ENCODE results near the gene TSPAN18.
"Not testable (repeated sequence)": the region's sequence is repeated elsewhere in the genome, so short reads cannot be mapped to it uniquely, and the experiment has no call there.

Gene TSPAN18

DNA sequence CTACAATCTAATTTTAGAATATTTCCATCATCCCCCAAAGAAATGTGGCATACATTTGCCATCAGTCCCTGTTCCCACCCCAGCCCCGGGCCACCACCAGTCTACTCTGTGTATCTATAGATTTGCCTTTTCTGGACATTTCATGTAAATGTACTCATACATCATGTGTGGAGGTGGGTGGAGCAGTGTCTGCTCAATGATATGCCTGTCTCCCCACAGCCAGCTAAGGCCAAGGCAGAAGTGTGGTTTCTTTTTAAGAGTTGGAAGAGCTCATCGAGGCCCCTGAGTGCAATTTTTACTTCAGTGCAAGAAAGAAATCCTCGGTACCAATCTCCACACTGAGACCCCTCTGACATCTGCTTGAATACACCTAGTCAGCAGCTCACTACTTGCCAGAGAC, 143.4 kb downstream of the TSPAN18 start:
- DNase-seq, result no peak

DNA sequence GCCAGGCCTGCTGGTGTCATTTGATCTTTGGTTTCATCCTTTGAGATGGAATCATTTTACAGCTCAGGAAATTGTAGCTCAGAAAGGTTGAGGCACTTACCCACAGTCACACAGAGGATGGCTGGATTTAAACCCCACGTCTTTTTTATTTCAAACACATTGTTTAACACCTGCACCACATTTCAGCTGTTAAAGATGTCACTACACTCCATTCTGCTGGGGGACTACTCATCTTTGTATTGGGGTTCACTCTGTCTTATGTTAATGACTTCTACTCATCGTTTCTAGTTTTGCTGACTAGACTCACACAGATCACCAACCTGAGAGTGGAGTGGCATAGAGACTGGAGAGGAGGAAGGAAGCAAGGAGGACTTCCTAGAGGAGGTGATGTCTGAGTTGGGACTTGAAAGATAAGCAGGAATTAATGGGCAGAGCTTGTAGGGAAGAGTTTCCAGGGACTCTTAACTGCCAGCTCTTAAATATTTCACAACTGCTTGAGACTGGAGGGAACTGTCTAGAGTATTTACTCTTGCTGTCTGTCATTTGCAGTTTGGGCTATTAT, 143.9 kb downstream of the TSPAN18 start:
- no peak for DNase-seq

DNA sequence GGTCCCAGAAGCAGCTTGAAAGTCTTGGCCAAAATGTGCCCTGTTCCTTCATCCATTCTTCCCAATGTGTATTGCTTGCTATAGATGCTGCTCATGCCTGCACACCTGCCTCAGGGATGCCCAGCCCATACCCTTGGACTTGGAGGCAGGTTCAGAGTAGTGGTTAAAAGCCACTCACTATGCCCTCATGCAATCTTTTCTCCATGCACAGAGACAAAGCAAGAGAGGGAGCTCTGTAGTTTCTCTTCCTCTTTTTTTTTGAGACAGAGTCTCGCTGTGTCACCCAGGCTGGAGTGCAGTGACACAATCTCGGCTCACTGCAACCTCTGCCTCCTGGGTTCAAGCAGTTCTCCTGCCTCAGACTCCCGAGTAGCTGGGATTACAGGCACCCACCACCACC, 144.9 kb downstream of the TSPAN18 start:
- not testable (repeated sequence) for DNase-seq

DNA sequence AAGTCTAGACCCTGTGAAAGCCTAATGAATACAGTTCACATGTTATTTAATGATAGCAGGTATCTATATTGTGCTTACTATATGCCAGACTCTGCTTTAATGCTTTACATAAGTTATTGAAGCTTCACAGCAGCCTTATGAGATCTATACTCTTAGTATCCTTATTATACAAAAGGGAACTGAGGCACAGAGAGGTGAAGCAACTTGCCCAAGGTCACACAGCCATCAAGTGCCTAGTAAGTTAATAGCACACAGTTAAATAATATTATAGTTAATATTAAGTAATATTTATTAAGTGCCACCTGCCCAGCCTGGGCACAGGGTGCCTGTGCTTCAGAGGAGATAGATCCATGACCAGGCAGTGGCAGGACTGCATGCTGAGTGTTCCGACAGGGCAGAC, 145.8 kb downstream of the TSPAN18 start:
- no peak for DNase-seq

DNA sequence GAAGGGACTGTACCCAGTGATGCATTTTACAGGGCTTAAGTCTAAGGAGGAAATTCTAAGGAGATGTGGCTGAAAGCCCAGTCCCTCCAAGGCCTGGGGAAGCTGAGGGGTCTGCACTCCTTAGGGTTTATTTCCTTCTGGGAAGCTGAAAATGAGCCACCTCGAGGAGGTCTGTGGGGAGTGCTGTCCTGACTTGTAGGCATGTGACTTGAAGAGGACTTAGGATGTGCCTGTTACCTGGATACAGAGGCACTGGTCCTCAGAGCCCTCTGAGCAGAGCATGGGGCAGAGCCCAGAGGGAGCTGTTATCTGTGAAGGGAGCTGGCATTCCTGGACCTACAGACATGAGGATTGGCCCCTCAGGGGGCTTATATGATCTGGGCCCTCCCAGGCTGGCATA, 146.8 kb downstream of the TSPAN18 start:
- no peak for DNase-seq

DNA sequence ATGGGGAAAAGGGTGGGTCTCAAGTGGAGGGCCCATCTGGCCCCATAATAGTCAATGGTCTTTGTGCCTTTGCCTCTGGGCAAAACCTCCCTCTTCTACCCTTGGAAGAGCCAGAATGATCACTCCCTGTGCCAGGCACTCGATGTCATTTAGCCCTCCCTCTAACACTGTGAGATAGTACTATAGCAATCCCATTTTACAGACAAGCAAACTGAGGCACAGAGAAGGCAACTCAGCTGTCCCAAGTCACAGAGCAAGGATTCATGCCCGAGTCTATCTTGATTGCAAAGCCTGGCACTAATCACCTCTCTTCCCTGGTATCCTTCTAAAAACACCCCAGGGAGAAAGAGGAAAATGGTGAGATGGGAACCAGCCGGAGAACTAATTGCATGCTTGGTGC, 147.5 kb downstream of the TSPAN18 start:
- DNase-seq, result no peak

DNA sequence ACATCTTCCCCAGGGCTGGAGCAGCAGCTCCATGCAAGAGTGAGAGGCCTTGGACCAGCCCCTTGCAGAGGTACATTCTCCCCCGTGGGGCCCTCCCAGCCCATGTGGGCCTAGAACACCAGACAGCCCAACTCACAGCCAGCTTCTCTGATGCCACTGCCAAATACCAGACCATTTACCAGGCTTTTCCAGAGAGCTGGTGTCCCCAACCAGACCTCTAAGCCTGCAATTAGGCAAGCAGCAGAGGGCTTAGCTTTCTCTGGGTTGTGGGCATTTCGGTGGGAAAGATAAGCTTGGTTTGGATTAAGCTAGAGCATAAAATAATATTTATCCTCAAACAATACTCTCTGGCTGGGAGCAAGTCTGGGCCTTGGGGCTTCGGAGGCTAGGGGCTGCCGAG, 148.3 kb downstream of the TSPAN18 start:
- DNase-seq, result no peak

DNA sequence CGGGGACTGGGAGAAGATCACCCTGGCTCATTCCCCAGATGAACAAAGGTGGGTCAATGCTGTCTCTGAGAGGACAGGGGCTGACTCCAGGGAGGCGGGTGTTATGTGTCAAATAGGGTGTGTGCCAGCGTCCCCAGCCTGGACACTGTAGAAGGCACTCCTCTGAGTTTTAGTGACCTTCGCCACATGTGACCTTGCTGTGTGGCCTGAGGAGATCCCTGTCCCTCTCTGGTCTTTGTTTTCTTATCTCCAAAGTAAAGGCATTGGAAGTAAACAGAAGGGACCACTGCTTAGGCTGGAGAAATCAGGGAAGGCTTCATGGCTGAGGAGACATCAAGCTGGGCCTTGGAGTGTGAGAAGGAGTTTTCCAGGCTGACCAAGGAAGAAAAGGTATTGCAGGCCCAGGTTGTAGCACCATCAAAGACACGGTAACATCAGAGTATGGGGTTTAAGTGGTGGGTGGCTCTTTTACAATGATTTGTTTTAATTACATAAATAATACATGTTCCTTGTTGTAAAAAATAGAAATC, 149.5 kb downstream of the TSPAN18 start:
- DNase-seq, result no peak

DNA sequence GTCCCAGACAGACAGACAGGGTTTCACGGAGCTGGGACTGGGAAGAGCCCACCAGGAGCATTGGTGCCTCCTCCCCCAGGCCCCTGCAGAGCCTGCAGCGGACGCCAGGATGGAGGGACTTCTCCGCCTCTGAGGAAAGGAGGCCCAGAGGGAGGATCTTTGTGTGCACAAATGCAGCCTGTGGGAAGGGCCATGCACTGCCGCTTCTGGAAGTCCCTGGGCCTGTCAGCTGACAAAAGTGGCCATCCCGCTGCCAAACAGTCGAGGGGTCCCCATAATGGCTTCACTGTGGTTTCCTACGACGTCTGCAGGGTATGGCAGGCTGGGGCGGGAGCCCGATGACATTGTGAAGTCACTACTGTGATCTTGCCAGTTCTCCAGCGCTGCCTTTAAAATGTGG, 150.1 kb downstream of the TSPAN18 start:
- no peak for DNase-seq

DNA sequence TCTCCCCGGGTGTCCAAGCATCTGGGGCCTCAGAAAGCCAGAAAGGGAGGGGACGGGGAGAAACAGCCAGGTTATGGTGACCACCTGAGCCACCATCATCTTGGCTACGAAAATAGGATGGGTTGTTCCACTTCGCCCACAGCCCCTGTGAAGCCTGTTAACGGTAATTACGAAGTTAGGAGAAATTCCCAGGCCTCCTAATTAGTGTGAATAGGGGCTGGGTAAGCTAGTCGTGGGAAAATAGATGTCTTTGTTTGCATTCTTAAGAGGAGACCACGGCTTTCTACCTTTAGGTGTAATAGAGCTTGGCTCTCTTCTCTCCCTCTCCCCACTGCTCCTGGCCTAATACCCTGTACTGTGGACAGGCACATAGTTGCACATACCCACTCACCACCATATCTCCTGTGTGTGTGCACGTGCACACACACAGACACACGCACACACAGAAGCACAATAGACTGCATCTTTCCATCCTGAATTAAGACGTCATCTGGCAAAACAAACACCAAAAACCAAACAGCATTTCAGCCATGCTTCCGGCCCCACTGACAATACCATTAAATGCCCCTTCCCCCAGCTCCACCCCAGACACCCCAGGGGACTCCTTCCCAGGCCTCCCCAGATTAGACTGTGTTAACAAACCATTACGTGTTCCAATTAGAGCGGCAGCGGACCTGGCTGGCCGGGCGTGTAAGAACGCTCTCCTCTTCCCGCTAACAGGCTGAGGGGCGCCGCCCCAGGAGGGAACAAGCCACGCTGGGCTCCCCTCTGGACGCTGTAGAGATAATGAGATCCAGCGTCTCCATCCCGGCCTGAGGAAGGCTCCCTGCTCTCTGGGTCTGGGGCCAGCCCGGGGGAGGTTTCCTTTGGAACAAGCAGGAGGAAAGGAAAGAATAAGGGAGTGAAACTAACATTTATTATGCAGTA, 151.1 kb downstream of the TSPAN18 start:
- peak; percentile 52 for DNase-seq

DNA sequence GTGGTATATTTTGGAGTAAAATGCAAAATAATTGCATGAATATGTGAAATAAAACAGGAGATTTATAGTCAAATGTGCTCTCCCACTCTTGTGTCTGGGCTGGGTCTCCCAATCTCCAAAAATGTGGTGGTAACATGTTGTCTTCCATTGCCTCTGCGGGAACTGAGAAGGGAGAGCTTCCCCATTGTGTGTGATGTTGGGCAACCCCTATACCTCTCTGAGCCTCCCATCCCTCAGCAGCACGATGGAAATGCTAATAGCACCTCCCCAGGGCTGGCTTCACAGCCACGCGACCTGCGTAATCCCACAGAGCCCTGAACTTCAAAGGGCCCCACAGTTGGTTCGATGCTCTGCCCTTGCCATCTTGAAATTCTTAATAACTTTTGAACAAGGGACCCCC, 151.9 kb downstream of the TSPAN18 start:
- DNase-seq, result no peak

DNA sequence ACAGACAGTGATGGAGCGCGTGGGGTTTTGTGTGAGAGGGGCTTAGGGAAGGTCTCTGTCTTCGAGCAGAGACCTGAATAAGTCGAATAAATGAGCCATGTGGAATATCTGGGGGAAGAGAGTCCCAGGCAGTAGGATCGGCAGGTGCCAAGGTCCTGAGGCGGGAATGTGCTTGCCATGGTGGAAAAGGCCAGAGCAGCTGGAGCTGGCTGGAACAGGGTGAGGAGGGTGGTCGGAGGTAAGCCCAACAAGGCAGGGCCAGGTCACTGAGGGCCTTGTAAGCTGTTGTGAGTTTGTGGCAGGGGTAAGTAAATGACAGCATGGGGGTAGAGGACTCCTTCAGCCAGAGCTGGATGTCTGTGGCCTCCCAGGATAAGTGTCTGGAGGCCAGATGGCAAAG, 152.7 kb downstream of the TSPAN18 start:
- no peak for DNase-seq

DNA sequence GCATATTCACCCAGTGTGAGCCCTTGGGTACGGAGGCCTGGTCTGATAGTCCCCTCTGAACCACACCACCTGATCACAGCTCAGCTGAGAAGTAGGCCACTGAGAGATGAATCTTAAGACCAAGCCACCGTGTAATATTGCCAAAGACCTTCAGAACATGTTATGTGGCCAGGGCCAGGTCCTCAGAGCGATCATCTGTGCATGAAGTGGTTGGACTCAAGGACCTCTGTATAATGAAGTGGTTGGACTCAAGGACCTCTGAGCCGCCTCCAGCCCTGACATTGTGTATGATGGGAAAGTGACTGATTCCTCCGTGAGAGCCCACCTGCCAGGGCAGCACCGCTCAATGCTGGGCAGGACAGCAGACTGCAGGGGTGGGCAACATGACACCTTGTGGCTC, 153.7 kb downstream of the TSPAN18 start:
- no peak for DNase-seq

DNA sequence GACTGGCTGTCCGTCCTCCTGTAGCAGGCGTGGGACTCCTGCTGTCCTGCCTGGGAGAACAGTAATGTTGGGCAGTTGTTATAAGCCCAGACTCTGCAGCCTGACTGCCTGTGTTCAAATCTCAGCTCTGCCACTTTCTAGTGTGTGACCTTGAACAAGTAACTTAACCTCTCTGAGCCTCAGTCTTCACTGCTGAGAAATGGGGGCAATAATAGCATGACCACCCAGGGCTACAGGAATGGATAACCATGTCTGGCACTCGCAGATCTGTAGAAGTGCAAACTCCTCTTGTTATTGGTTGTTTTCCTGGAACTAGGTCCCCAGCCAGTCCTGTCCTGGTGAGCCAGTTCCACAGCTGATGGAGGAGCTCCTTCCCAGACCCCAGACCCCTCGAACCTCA, 154.2 kb downstream of the TSPAN18 start:
- DNase-seq, result no peak

DNA sequence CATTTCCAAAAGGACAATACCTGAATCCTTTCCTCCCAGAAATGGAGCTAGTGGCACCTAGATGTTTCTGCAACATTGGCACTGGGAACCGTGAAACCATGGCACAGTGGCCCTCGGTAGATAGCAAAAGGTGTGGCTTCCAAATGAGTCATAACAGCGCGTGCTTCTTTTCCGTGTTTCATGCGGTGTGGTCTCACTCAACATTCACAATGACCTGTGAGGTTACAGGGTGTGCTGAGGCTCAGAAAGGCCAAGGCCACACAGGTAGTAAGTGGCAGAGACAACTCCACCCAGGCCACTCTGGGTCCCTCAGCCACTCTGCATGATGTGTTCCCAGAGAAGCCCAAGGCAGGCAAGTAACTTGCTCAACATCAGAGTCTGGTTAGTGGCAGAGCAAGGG, 156.5 kb downstream of the TSPAN18 start:
- no peak for DNase-seq

DNA sequence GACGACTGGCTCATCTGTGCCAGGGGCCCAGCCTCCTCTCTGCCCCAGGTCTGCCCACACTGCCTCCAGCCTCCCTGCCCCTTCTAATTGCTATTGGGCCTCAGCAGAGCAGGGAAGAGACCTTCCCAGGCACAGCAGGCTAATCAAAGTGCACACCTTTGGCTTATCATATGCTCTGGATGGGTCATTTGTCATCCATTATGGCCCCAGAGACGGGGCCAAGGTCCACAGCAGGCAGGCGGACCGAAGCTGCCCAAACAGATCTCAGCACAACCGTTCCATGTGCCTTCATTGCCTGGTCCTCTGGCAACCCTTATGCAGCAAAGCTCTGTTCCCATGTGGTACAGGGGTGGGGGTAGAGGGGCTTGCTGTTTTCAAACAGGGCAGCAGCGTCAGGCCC, 157.3 kb downstream of the TSPAN18 start:
- DNase-seq, result no peak

DNA sequence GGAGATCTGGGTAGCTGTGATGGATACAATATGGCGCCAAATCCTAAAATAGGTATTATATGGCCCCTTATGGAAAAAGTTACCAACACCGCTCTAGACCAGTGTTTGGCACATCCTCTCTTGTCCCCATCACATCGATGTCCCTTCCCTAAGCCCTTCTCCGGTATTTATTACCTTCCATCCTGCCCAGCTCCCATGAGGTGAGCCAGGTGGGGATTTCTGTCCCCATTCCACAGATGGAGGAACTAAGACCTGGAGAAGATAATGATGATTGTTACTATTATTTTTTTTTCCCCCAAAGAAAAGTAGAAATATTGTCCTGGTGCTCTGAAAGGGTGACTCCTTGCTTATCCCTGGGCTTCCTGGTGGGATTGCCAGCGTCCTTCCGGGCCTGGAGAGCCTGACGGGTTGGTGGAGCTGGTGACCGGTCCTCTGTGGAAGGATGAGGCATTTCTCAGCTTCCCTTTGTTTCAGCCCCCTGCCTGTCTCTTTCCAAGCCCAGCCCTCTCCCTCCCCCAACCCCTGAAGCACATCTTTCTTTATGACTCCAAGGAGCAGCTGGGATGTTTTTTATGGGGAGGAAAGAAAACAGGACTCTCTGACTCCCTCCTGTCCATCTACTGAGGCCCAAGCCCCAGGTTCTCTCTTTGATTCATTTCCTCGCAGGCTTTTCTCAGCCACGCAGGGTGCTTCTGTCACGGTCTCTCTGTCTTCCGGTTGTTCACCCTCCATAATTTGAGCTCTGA, 158.5 kb downstream of the TSPAN18 start:
- DNase-seq, result peak; percentile 30

DNA sequence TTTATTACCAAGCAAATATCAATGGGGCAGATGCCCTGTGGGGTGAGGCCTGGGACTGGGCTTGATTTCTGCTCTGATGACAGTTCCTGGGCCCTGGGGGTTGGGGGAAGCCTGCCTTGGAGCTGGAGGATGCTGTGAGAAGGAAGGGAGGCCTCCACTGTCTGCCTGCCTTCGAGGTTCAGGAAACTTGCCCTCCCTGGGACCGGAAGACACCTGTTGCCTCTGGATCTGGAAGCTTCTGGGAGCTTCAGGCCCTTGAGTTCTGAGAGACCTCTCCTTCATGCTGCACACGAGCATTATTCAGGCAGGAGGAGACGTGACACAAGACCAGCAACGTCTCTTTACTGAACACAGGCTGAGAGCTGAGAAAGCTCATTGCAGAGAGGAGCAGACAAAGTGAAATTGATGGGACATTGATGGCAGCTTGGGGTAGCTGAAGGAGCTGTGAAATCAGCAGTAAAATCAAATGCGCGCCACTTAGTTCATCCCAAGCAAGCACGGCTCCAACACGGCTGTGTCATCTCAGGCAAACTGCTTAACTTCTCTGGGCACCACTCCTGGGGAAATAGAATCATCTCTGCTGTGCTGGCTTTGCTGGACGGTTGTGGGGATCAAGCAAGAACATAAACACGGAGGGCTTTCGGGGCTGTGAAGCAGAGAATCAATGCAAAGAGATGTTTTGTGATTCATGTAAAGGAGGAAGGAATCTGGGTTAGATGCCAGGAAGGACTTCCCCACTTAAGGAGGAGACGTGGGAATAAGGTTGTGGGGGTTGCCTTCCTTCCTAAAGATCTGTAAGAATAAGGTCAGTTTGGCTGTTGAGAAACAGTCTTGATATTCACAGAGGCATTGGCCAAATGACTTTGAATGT, 159.4 kb downstream of the TSPAN18 start:
- DNase-seq, result no peak

DNA sequence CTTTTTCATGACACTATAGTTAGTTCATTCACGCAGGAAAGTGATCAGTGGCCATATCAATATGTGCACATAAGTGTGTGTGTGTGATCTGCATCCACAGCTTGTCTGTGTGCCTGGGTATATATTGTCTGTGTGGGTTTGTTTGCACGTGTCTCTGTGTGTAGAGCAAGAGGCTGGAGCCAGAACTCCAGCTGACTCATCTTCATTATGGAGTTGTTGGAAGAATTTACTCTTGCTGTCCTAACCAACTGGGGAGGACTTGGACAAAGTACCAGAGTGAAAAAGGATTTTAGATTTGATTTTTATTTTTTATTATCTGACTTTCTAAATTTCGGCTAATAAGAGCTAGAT, 160.0 kb downstream of the TSPAN18 start:
- DNase-seq, result no peak

DNA sequence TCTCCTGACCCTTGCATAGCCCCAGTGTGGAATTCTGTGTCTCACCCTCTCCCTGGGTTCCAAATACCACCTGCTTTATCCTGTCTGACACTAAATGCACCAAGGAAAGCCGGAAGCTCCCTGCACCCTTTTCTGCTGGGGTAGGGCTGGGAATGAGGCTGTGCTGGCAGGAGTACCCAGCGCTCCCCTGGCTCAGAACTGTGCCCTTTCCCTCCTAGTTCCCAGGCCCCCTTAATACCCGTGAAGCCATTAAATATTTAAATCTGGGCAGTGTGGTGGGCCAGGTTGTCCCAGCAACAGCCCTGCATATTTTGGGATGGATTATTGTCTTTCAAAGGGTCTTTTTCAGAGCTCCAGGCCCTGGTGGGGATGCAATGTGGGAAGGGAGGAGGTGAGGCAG, 160.9 kb downstream of the TSPAN18 start:
- DNase-seq, result no peak

DNA sequence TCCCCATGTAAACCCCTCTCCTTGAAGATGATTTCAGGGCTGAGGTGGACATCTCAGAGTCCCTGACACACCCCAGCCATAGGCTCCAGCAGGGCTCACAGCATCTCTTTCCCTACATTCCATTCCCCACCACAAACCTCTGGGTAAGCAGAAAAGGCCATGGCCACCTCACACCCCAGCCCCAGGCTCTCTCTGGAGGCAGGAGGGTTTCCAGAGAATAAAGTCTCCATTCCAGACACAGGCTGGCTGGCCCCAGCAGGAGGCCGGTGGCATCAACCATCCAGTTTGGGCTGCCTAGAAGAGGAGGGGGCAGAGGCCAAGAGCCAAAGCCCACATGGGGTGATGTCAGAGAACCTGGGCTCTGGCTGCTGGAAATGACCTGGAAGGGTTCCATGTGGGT, 162.5 kb downstream of the TSPAN18 start:
- DNase-seq, result no peak

DNA sequence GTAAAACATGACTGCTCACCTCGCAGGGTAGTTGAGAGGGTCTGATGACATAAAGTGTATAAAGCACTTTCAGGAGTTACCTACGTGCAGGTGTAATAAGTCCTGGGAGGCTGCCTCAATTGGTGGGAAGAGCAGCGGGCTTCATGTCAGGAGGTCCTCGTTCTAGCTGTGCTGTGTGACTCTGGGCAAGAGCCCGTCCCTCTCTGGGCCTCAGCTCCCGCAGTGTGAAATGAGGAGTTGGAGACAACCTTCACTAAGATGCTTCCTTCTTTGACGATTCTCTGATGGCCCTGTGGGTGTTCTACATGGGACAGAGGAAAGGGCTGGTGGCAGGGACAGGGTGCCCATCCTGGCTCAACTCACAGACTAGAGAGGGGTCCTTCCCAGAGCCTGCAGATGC, 166.1 kb downstream of the TSPAN18 start:
- no peak for DNase-seq
